GM19463 (cell line): ENCODE measurements around the gene GPBAR1.
"Not testable (repeated sequence)": the region's sequence is repeated elsewhere in the genome, so short reads cannot be mapped to it uniquely, and the experiment has no call there.

Source experiments
- ATAC-seq: cut with Tn5 transposase; IDR thresholded peaks from one replicate; pipeline ENCODE4 v1.9.1; 2021; ENCODE audit warnings: mild to moderate bottlenecking, moderate library complexity; ENCODE audit not compliant: unreplicated experiment

Gene GPBAR1

GRCh38 chr2:218266316-218266979 is 5.6 kb downstream of the GPBAR1 start:
- ATAC-seq: no peak

DNA sequence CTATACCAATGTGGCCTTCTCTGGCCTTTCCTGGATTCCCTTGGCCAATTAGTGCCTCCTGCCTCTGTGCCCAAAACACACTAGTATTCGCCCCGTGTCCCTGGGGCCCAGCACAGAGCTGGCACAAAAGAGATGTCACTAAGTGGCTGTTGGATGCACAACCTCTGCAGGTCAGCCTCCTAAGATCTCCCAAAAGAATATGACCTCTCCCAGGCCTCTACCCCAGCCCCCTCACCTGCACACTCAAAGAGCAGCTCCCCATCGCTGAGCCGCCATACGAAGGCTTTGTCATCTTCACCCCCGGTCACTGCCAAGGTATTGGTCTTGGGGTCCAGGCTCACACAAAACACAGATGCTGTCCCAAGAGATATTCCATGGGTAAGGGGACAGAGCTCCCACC is 6.4 kb downstream of the GPBAR1 start:
- no peak for ATAC-seq

DNA sequence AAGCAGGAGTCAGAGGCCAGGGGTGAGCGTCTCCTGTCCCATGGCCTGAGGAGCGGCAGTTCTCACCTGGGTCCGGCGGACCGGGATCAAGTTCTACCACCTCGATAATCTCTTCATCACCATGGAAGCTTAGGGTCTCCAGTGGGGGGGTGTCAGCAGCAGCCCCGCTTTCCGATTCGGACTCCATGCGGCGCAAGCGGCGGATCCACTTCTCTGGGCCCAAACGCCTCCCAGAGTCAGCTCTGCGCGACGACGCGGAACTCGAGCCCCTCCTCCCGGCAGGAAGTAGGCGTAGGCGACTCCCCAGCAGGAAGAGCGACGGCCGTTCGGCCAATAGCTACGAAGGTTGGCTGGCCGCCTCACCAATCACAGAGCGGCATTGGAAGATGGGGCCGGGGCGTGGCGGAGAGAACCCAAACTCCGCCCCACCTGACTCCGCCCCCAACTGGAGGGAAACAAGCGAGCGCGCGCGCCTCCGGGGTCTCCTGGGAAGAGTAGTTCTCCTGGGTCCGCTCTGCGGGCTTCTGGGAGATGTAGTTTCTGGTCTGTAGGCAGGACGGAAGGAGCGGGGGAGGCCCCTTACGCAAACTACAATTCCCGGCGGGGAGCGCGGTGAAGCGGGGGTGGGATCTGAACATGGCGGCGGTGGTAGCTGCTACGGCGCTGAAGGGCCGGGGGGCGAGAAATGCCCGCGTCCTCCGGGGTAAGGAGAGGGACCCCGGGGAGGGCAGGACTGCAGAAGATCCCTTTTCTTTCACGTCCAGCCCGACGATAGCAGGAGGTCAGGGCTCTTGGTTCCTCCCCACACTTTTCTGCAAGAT is 9.3 kb downstream of the GPBAR1 start, which contains the start of the genes AAMP and PNKD:
AAMP (minus strand) TSS at position 238 of the 821 bp plus-strand sequence; CDS start at position 187, 51 bp downstream.
PNKD (plus strand) TSS at position 620 of the 821 bp plus-strand sequence; CDS start at position 637, 17 bp downstream.
- ATAC-seq: peak; percentile 87

DNA sequence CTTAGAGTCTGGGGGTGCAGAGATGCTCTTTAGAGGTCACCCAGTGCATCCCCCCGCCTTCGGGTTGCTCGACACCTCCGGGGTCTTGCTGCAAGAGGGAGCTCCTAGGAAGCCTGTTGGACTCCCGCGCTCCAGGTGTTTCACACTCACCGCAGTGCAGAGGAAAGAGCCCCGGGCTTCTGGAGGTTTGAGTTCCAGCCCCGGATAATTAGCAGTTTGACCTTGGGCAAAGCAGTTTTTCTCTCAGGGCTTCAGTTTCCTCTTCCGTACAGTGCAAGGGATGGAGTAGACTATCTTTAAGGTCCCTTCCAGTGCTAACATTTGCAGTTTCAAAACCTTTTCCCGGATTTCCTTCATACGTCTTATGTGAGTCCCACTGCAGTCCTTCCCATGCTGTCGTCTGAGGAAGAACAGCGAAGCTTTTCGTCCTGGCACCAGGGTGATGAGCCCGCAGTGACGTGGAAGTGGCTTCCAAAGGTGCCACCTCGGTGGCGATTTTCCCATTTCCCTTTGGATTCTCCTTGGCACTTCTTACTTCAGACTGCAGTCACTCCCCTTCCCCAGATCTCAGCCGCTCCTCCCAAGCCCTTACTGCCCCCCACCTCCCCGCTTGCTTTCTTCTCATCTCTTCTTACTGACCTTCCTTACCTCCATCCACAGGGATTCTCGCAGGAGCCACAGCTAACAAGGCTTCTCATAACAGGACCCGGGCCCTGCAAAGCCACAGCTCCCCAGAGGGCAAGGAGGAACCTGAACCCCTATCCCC is 10.1 kb downstream of the GPBAR1 start:
- no peak for ATAC-seq

GRCh38 chr2:218271487-218271797 is 10.6 kb downstream of the GPBAR1 start:
- ATAC-seq: no peak

- ATAC-seq: no peak
Measured at GRCh38 chr2:218271865-218272530, 11.2 kb downstream of the GPBAR1 start.

GRCh38 chr2:218272531-218273212 is 11.9 kb downstream of the GPBAR1 start:
- peak; percentile 19 for ATAC-seq

GRCh38 chr2:218273214-218273907 is 12.5 kb downstream of the GPBAR1 start:
- ATAC-seq: not testable (repeated sequence)

GRCh38 chr2:218273908-218274249 is 13.1 kb downstream of the GPBAR1 start:
- ATAC-seq: no peak

GRCh38 chr2:218274586-218274985 is 13.8 kb downstream of the GPBAR1 start:
- no peak for ATAC-seq

DNA sequence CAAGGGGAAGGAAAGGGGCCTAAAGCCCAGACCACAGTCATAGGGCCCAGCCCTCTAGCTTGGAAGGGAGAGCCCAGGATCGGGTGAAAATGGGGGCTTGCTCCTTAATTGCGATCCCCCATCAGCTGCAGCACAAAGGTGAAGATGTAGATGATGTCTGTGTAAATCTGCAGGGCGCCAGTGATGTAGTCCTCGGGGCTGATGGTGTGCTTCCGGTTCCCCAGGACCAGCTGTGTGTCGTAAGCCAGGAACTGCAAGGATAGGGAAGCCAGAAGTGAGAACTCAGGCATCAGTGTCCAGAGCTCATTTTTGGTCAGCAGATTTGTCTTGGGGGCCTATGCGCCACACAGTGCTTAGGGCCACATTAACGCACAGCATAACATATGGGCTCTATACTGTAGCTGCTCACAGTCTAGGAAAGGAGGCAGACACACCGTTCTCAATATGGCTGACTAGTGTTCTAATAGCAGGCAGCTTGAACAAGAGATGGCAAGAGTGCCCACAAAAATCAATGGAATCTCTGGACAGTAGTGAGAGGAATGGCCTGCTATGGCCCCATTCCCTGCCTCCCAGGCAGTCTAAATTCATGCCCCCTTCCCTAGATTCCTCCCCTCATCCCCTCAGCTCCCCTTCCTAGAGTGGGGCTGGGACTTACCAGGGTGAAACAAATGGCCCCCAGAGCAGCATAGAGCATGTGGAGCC is 14.7 kb downstream of the GPBAR1 start:
- ATAC-seq: no peak

DNA sequence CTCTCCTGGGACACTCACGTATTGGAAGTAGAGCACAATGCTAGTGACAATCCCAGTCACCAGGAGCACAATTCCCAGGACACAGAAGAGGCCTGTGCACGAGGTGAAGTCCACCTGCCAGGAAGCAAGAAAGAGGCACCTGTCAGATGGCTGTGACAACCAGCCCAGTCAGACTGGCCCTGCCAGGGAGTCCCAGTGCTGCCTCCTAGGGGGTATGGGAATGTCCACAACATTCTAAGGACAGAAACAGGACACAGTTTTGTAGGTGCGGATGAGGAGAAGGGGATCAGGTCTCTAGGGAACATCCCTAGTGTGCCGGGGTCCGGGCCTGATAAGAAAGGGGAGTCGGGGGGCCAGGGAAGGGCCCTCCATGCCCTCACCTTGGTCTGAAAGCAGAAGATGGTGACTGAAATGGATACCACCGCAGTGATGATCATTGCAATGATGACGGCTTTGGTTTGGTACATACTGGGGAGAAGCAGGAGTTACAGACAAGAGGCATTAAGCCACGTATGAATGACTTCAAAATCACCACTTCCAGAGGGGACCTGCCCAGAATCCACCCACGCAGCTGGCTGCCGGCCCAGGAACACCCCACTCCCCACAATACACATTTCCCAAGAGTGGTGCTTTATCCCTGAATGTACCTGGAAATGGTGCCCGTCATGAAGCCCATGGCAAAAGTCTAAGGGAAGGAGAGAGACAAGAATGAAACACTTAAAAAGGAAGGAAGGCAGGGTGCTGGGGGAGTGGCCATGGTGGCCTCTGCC is 16.4 kb downstream of the GPBAR1 start:
- no peak for ATAC-seq

- no peak for ATAC-seq
Measured at GRCh38 chr2:218277921-218278320, 17.1 kb downstream of the GPBAR1 start.

GRCh38 chr2:218278531-218279360 is 17.9 kb downstream of the GPBAR1 start:
- no peak for ATAC-seq

DNA sequence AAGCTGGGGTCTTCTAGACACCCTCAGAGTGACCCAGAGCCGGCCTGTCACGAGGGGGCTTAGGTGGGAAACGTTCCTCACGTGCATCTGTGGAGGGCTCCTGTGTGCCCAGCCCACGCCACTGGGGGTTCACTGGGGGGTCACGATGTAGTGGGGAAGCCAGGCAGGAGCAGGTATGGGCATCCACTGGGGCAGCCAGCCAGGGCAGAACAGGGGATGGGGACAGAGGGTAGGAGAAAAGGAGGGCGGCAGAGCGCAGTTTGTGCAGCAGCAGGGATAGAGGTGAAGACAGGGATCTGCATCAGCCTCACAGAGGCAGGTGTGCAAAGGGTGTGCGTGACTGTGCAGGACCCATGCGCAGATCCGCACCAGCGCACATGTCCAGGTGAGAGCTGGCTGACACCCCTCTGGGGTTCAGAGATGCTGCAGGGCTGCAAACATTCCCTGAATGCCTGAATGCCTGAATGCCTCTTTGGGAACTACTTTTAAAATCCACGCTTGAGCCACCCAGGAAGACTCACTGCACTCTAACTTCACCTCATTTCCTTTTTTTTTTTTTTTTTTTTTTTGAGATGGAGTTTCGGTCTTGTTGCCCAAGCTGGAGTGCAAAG is 19.6 kb downstream of the GPBAR1 start:
- no peak for ATAC-seq

GRCh38 chr2:218281449-218281848 is 20.6 kb downstream of the GPBAR1 start:
- no peak for ATAC-seq
